Frontal cortex (tissue), 4 donors: ENCODE data around the gene CCDC17. TPM values are rescaled to one million over a fixed set of nuclear protein-coding genes. Genes with fewer than 3 reads are reported as not detected.

Experiments used
- DNase-seq, 2 donors: peaks; one replicate each; pipeline ENCODE4 v3.0.0; 2012; ENCODE audit warnings: low spot score in 2 of 2
- FAIRE-seq: peaks from 2 replicates; lab custom pipeline; 2012; peaks lifted over from hg19 to GRCh38; lab: Jason Lieb, UNC
- small RNA-seq: library from RNA; depleted of rRNA; stranded (forward); fragments of <200 nt; gene quantifications from one replicate; pipeline ENCODE3, GENCODE V24; 2014
- total RNA-seq: library from RNA; depleted of rRNA; stranded (reverse); fragments of >200 nt; gene quantifications from one replicate; pipeline ENCODE4 v1.2.3, GENCODE V29; 2014
- donor health status: control.
- donor health status: control.
- donor health status: control.

CCDC17 gene
- total RNA-seq, 1 donor from 2014 or later: 0.41 TPM

- DNase-seq (no peak), FAIRE-seq (no peak)
Measured at GRCh38 chr1:45585496-45586075, 38.3 kb downstream of the CCDC17 start.

- FAIRE-seq: no peak
Measured at GRCh38 chr1:45585110-45585426, 38.8 kb downstream of the CCDC17 start.

GRCh38 chr1:45584351-45585109 is 39.3 kb downstream of the CCDC17 start:
- DNase-seq (peak; percentile 79 to 86), FAIRE-seq (no peak)

More at GRCh38 chr1:45585110-45585426, 38.8 kb downstream of the CCDC17 start:
- DNase-seq: no peak

- FAIRE-seq (no peak), DNase-seq (peak; percentile 85 to 87)
Measured at GRCh38 chr1:45583666-45584350, 40.0 kb downstream of the CCDC17 start, which contains the start of gene NASP. Gene NASP, plus strand, starts transcription at chr1:45584041. Its CDS starts 106 bp downstream, at chr1:45584147.

- FAIRE-seq: peak; percentile 36
- peak; percentile 88 to 98 for DNase-seq
Measured at GRCh38 chr1:45583264-45583665, 40.6 kb downstream of the CCDC17 start.

GRCh38 chr1:45574105-45574626 is 49.7 kb downstream of the CCDC17 start:
- FAIRE-seq: no peak
- DNase-seq: no peak

GRCh38 chr1:45573231-45573804 is 50.5 kb downstream of the CCDC17 start:
- no peak for DNase-seq

GRCh38 chr1:45570631-45571030 is 53.2 kb downstream of the CCDC17 start:
- no peak for FAIRE-seq
- no peak for DNase-seq

More at GRCh38 chr1:45573231-45573804, 50.5 kb downstream of the CCDC17 start:
- no peak for FAIRE-seq

Small RNAs within 50 kb of the gene (small RNA-seq; reads per million reads assigned to genes)
- gene AL355480.1: not detected
- not detected for gene AL355480.2
- not detected for gene AL355480.3
- gene AL355480.4: not detected

Other genes starting within 250 kb of the CCDC17 start
- 0.82 TPM for gene TESK2, start 132.9 kb downstream of the CCDC17 start, total RNA-seq
- under 0.01 TPM for gene CCDC163, start 124.0 kb downstream of the CCDC17 start, total RNA-seq
- gene MMACHC, start 123.8 kb downstream of the CCDC17 start, total RNA-seq: 2.0 TPM
- gene PRDX1, start 102.2 kb downstream of the CCDC17 start, total RNA-seq: 217 TPM
- 74.6 TPM for gene AKR1A1, start 73.2 kb downstream of the CCDC17 start, total RNA-seq
- 59.5 TPM for gene NASP, start 40.0 kb downstream of the CCDC17 start, total RNA-seq
- 58.7 TPM for gene GPBP1L1, start 62.5 kb upstream of the CCDC17 start, total RNA-seq
- 17.9 TPM for gene TMEM69, start 64.1 kb upstream of the CCDC17 start, total RNA-seq
- gene IPP, start 126.6 kb upstream of the CCDC17 start, total RNA-seq: 10.2 TPM
- gene MAST2, start 179.6 kb upstream of the CCDC17 start, total RNA-seq: 45.2 TPM